ENCODE measurements around the gene ACSS3. TPM values are rescaled to one million over a fixed set of nuclear protein-coding genes. Genes with fewer than 3 reads are reported as not detected.

Gene ACSS3
- total and polyA plus RNA-seq, 2 of the 8 experiments (the other 6 are each of a cell fraction or from before 2014, with no cell fraction given): 14.4 to 24.0 TPM

DNA sequence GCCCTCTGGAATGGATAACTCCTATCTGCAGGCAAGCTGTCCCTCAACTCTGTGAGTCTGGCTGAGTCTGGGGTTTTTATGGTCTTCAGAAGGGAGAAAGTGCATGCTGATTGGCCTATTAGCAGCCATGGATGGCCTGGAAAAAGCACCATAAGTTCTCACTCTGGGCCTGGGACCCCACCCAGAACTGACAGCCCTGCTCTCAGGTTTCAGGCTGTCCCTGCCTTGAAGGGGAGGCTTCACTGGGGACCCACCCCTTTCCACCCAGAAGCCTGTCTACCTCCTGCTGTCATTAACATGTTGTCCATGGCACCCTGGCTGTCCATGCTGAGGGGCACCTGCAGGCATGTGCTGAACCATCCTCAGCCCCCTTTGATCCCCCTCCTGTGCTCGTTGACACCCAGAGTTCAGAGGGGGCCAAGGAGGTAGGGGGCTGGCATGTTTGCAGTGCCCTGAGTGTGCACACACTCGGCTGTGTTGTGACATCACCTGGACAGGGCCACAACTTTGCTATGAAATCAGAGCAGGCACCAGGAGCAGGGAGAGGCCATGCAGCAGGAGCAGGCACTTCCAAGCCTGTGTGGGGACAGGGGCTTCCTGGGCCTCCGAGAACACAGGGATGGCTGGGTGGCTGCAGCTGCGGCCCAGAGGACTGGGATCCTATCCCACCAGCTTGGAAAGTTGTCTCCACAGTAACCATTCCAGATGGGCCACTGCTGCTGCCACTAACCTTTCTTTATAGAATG is 84.7 kb downstream of the ACSS3 start:
- H2BK120ac ChIP-seq (replicated peaks; ENCODE audit: low read depth, low read length): no peak overlapping the region
- no peaks in the 10 kb centered on the region for H3K9me3 ChIP-seq (ENCODE audit: insufficient read depth in 2 of 2, low read depth in 1 of 2, low read length in 1 of 2)
- H3K14ac ChIP-seq (ENCODE audit: insufficient read length): no peak overlapping the region
- H2BK20ac ChIP-seq (ENCODE audit: low read length): no peak overlapping the region
- H2AK5ac ChIP-seq (ENCODE audit: low read depth, low read length): no peak overlapping the region
- H2BK5ac ChIP-seq (ENCODE audit: low read depth, low read length): no peak overlapping the region
- no peak overlapping the region for H3K4ac ChIP-seq (replicated peaks; ENCODE audit: insufficient read length, low read depth, low read length)
- H3K4me2 ChIP-seq (ENCODE audit: insufficient read depth in 1 of 2, low read depth in 2 of 2, low read length in 2 of 2): no peak overlapping the region
- peaks cover 0 to 3% (median 0%) of the 10 kb centered on the region in 4 experiments; a peak in 1 of 7 replicates for H3K4me1 ChIP-seq (replicated peaks in 1 of 4; ENCODE audit: control insufficient read depth in 3 of 4, insufficient read depth in 4 of 4, low read length in 3 of 4)
- no peak for DNase-seq (ENCODE audit: low read depth in 1 of 2, low spot score in 2 of 2)
- H3K79me1 ChIP-seq (ENCODE audit: low read depth, low read length): no peaks in the 10 kb centered on the region; the same call in 1 of the 2 replicates
- H4K91ac ChIP-seq (replicated peaks; ENCODE audit: insufficient read length, low read length): no peak overlapping the region
- H4K20me1 ChIP-seq (replicated peaks in 1 of 2; ENCODE audit: control insufficient read depth in 1 of 2, insufficient read depth in 2 of 2, low read length in 2 of 2): peaks cover 0 to 2% of the 10 kb centered on the region in 2 experiments
- no peak for FAIRE-seq
- no peak overlapping the region for H3K56ac ChIP-seq (replicated peaks; ENCODE audit: insufficient read length, low read depth, low read length)
- H2BK12ac ChIP-seq (ENCODE audit: low read depth, low read length): no peak overlapping the region
- H3K36me3 ChIP-seq (ENCODE audit: control insufficient read depth in 2 of 4, insufficient read depth in 4 of 4, low read length in 3 of 4): peaks cover 0 to 3% (median under 1%) of the 10 kb centered on the region in 4 experiments; a peak in 1 of 8 replicates
- no peak overlapping the region for H3K18ac ChIP-seq (ENCODE audit: extremely low read depth, low read length)
- H2BK15ac ChIP-seq (ENCODE audit: low read length): no peak overlapping the region
- ChIA-PET POLR2A (ENCODE audit: partially characterized antibody) (no interaction called here), CTCF (ENCODE audit: partially characterized antibody) (no interaction called here)
- H3K23me2 ChIP-seq (ENCODE audit: low read depth, low read length): no peaks in the 10 kb centered on the region
- H4K8ac ChIP-seq (ENCODE audit: extremely low read depth, insufficient read depth, low read length): peak overlapping the region; percentile 28; the same call in 1 of the 2 replicates
- no peak overlapping the region for H4K5ac ChIP-seq (ENCODE audit: insufficient read length, low read depth, low read length)
- H3K4me3 ChIP-seq (ENCODE audit: extremely low read depth in 1 of 4, insufficient read depth in 2 of 4, low read depth in 3 of 4, low read length in 4 of 4): no peak overlapping the region
- no peaks in the 10 kb centered on the region for H3K27me3 ChIP-seq (replicated peaks in 1 of 4; ENCODE audit: control insufficient read depth in 3 of 4, extremely low read depth in 1 of 4, insufficient read depth in 3 of 4, low read length in 3 of 4)
- no peak overlapping the region for H3K27ac ChIP-seq (ENCODE audit: low read depth, low read length)
- H3K23ac ChIP-seq (ENCODE audit: insufficient read length): no peak overlapping the region
- whole genome bisulfite sequencing, 2 experiments (ENCODE audit: extremely low coverage in 1 of 2, insufficient coverage in 1 of 2, insufficient read length in 1 of 2, insufficient replicate concordance in 2 of 2, low coverage in 1 of 2, low lambda C conversion rate in 2 of 2, missing lambda C conversion rate in 1 of 2): 83% methylated on average over 3 of the region's 4 CpGs; no CpG with 5 or more reads in 1 of the 2 experiments
- H2AFZ ChIP-seq (ENCODE audit: low read length): no peak overlapping the region
- no peaks in the 10 kb centered on the region for H3K79me2 ChIP-seq (ENCODE audit: control insufficient read depth in 1 of 2, insufficient read depth in 2 of 2, low read length in 2 of 2)
- no peak overlapping the region for H3K9ac ChIP-seq (replicated peaks in 1 of 4; ENCODE audit: extremely low read depth in 1 of 4, low read depth in 3 of 4, low read length in 3 of 4)
- no peak for TF ChIP-seq POLR2AphosphoS5 (IDR thresholded peaks at IDR 0.05; ENCODE audit: low read depth, low read length)
- TF ChIP-seq SAP30 (IDR thresholded peaks at IDR 0.05; ENCODE audit: insufficient read depth, insufficient replicate concordance, low read length): no peak
- TF ChIP-seq PHF8 (conservative IDR thresholded peaks at IDR 0.05; ENCODE audit: low read depth, low read length): no peak
- no peak for TF ChIP-seq SRF (IDR thresholded peaks at IDR 0.05; ENCODE audit: low read depth, low read length)
- TF ChIP-seq SIX5 (IDR thresholded peaks at IDR 0.05; ENCODE audit: low read depth, low read length): no peak
- no peak for TF ChIP-seq RAD21 (IDR thresholded peaks at IDR 0.05 in 1 of 2, conservative IDR thresholded peaks at IDR 0.05 in 1 of 2; ENCODE audit: low read depth in 2 of 2, low read length in 2 of 2)
- no peak for TF ChIP-seq POLR2A (IDR thresholded peaks at IDR 0.05; ENCODE audit: control extremely low read depth in 1 of 2, low read depth in 2 of 2, low read length in 2 of 2)
- TF ChIP-seq RXRA (IDR thresholded peaks at IDR 0.05; ENCODE audit: insufficient read depth, low read depth, low read length): no peak
- TF ChIP-seq ASH2L (IDR thresholded peaks at IDR 0.05; ENCODE audit: low read length): no peak
- TF ChIP-seq, protein P1, sequence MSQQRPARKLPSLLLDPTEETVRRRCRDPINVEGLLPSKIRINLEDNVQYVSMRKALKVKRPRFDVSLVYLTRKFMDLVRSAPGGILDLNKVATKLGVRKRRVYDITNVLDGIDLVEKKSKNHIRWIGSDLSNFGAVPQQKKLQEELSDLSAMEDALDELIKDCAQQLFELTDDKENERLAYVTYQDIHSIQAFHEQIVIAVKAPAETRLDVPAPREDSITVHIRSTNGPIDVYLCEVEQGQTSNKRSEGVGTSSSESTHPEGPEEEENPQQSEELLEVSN (IDR thresholded peaks at IDR 0.05): no peak
- no peak for TF ChIP-seq JUN (IDR thresholded peaks at IDR 0.05; ENCODE audit: low read depth, low read length)
- no peak for TF ChIP-seq ZNF274 (IDR thresholded peaks at IDR 0.05; ENCODE audit: borderline replicate concordance, extremely low read depth, low read length)

Data from H1 (cell line).